Body of pancreas (tissue), 4 donors: ENCODE results near the gene KRT76.

Source experiments
- CTCF ChIP-seq, 7 experiments: fragments of 450-650 bp in 4 of 7; fragments of 200-600 bp in 3 of 7; sonication (generic) in 3 of 7; IDR thresholded peaks; one replicate each; pipeline ENCODE4 v1.5.1; 2016 to 2019; ENCODE audit warnings: antibody characterized with exemption in 7 of 7
- POLR2A ChIP-seq, 3 donors: fragments of 450-650 bp; IDR thresholded peaks; one replicate each; pipeline ENCODE4 v1.6.1; 2016; ENCODE audit warnings: antibody characterized with exemption in 3 of 3, mild to moderate bottlenecking in 2 of 3

GRCh38 chr12:52741375-52742195 is 35.6 kb downstream of the KRT76 start:
- no peak for TF ChIP-seq CTCF (IDR thresholded peaks at IDR 0.05)
- no peak for TF ChIP-seq POLR2A (IDR thresholded peaks at IDR 0.05)
